ENCODE measurements around the gene MAP3K8. TPM values are rescaled to one million over a fixed set of nuclear protein-coding genes. Genes with fewer than 3 reads are reported as not detected.

The MAP3K8 gene
- total and polyA plus RNA-seq, 10 of the 15 experiments (the other 5 are each of a cell fraction or from before 2014, with no cell fraction given) = 25.5 to 115 (median 40.2) TPM

- no peak for TF ChIP-seq BCLAF1 (IDR thresholded peaks at IDR 0.05)
- TF ChIP-seq, protein P1, sequence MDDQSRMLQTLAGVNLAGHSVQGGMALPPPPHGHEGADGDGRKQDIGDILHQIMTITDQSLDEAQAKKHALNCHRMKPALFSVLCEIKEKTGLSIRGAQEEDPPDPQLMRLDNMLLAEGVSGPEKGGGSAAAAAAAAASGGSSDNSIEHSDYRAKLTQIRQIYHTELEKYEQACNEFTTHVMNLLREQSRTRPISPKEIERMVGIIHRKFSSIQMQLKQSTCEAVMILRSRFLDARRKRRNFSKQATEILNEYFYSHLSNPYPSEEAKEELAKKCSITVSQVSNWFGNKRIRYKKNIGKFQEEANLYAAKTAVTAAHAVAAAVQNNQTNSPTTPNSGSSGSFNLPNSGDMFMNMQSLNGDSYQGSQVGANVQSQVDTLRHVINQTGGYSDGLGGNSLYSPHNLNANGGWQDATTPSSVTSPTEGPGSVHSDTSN (IDR thresholded peaks at IDR 0.05; ENCODE audit: insufficient replicate concordance, low read depth, low read length) = peak; percentile 4
- TF ChIP-seq BRCA1 (IDR thresholded peaks at IDR 0.05; ENCODE audit: low read depth, low read length) = no peak
These were observed 66.5 kb downstream of the MAP3K8 start (continued) for GRCh38 chr10:30500534-30500933.

DNA sequence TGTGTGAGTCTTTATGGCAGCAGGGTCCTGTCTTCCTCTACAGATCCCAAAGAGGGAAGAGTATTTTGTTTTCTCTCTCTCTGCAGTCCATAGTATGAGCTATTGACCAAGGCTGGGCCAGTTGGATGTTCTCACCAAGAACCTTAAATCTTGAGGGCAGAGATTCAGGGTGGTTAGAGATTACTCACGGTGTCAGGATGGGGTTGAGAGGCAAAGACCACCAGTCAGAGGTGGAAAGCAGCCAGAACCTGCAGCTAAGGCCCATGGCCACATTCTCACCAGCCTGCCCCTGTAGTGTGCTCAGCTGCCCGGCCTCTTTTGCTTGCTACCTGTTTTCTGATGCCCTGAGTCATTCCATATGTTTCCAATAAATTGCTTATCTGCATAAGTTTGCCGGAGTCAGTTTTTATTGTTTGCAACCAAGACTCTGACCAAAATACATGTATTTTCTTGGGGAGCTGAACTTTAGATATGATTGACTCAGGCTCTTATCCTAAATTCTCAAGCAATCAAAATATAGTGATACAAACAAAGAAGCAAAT, 67.0 kb downstream of the MAP3K8 start:
- no peaks in the 10 kb centered on the region for H4K20me1 ChIP-seq (ENCODE audit: control insufficient read depth, insufficient read depth)
- no peak overlapping the region for H3K9ac ChIP-seq (ENCODE audit: control insufficient read depth, insufficient read depth, low read length)
- H3K4me3 ChIP-seq = no peak overlapping the region
- ATAC-seq (0 out of 3 replicates have a peak, but pooled peaks have one; percentile 1), DNase-seq (ENCODE audit: low read depth, low spot score) (no peak), FAIRE-seq (no peak)
- intact Hi-C loops (cut with micrococcal nuclease; ENCODE audit: unreplicated experiment) (no loop called here), in situ Hi-C loops (cut with MboI) (no loop called here)
- ChIA-PET SMC1A (ENCODE audit: uncharacterized antibody, unreplicated experiment) (interaction anchor here (0.9 to 4.8 kb wide), 10 partner anchors 8 to 80 kb away, joined by 3 to 39 read pairs (median 4); no protein-coding TSS in a partner anchor), CTCF (interaction anchor here (1.0 to 1.7 kb wide), 3 partner anchors 9 to 90 kb away, joined by 3 to 7 read pairs (median 3); no protein-coding TSS in a partner anchor), POLR2A (interaction anchor here (0.5 to 1.4 kb wide), 2 partner anchors 9 to 11 kb away, joined by 3 read pairs; no protein-coding TSS in a partner anchor), RAD21 (ENCODE audit: unreplicated experiment) (interaction anchor here (0.7 to 3.7 kb wide), 8 partner anchors 9 to 66 kb away, joined by 3 to 18 read pairs (median 4); no protein-coding TSS in a partner anchor)
- H3K9me3 ChIP-seq (replicated peaks; ENCODE audit: control insufficient read depth, insufficient read depth, low read length) = no peaks in the 10 kb centered on the region
- H3K4me2 ChIP-seq (ENCODE audit: control insufficient read depth, insufficient read depth) = no peak overlapping the region
- no peaks in the 10 kb centered on the region for H3K27me3 ChIP-seq (replicated peaks in 1 of 2; ENCODE audit: control insufficient read depth in 2 of 2, insufficient read depth in 2 of 2, low read length in 1 of 2)
- TF ChIP-seq CREM (IDR thresholded peaks at IDR 0.05; ENCODE audit: low read depth) (no peak), BMI1 (IDR thresholded peaks at IDR 0.05; ENCODE audit: borderline replicate concordance) (no peak), ZNF384 (IDR thresholded peaks at IDR 0.05; ENCODE audit: borderline replicate concordance, low read depth, low read length) (0 out of 2 replicates have a peak, but pooled peaks have one; percentile 43)
- TF ChIP-seq, protein P2, sequence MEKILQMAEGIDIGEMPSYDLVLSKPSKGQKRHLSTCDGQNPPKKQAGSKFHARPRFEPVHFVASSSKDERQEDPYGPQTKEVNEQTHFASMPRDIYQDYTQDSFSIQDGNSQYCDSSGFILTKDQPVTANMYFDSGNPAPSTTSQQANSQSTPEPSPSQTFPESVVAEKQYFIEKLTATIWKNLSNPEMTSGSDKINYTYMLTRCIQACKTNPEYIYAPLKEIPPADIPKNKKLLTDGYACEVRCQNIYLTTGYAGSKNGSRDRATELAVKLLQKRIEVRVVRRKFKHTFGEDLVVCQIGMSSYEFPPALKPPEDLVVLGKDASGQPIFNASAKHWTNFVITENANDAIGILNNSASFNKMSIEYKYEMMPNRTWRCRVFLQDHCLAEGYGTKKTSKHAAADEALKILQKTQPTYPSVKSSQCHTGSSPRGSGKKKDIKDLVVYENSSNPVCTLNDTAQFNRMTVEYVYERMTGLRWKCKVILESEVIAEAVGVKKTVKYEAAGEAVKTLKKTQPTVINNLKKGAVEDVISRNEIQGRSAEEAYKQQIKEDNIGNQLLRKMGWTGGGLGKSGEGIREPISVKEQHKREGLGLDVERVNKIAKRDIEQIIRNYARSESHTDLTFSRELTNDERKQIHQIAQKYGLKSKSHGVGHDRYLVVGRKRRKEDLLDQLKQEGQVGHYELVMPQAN (conservative IDR thresholded peaks at IDR 0.05) = no peak
- TF ChIP-seq, protein P3, sequence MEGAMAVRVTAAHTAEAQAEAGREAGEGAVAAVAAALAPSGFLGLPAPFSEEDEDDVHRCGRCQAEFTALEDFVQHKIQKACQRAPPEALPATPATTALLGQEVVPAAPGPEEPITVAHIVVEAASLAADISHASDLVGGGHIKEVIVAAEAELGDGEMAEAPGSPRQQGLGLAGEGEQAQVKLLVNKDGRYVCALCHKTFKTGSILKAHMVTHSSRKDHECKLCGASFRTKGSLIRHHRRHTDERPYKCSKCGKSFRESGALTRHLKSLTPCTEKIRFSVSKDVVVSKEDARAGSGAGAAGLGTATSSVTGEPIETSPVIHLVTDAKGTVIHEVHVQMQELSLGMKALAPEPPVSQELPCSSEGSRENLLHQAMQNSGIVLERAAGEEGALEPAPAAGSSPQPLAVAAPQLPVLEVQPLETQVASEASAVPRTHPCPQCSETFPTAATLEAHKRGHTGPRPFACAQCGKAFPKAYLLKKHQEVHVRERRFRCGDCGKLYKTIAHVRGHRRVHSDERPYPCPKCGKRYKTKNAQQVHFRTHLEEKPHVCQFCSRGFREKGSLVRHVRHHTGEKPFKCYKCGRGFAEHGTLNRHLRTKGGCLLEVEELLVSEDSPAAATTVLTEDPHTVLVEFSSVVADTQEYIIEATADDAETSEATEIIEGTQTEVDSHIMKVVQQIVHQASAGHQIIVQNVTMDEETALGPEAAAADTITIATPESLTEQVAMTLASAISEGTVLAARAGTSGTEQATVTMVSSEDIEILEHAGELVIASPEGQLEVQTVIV (IDR thresholded peaks at IDR 0.05; ENCODE audit: borderline replicate concordance, partially characterized antibody) = no peak
- no TSS peak for BruUV-seq (replicated peaks)
- no peak overlapping the region for H2AFZ ChIP-seq (ENCODE audit: control insufficient read depth, low read depth, low read length)
- no peaks in the 10 kb centered on the region for H3K79me2 ChIP-seq (ENCODE audit: control insufficient read depth, insufficient read depth, low read length)
- no peaks in the 10 kb centered on the region for H3K36me3 ChIP-seq (ENCODE audit: control insufficient read depth in 2 of 2, insufficient read depth in 2 of 2, low read length in 1 of 2)
- H3K4me1 ChIP-seq (ENCODE audit: control insufficient read depth, insufficient read depth, low read length) = peaks cover 57% of the 10 kb centered on the region
- WGBS (ENCODE audit: insufficient coverage, insufficient replicate concordance, low lambda C conversion rate, missing lambda C conversion rate) = 57% methylated on average over 3 of the region's 3 CpGs
- H3K27ac ChIP-seq (ENCODE audit: control insufficient read depth, insufficient read depth) = no peak overlapping the region
